Uterus (tissue), 2 donors: ENCODE data around the gene KLHL3.

Experiments used
- POLR2A ChIP-seq, 2 donors: fragments of 450-650 bp; IDR thresholded peaks; one replicate each; pipeline ENCODE4 v1.6.1; 2016; ENCODE audit warnings: antibody characterized with exemption in 2 of 2, mild to moderate bottlenecking in 1 of 2, moderate library complexity in 1 of 2
- TF ChIP-seq, protein P1 (sequence below), 4 experiments: fragments of 200-600 bp in 2 of 4; fragments of 450-650 bp in 2 of 4; sonication (generic) in 2 of 4; IDR thresholded peaks; one replicate each; pipeline ENCODE4 v1.5.1; 2016 to 2019; ENCODE audit warnings: antibody characterized with exemption in 4 of 4, mild to moderate bottlenecking in 2 of 4, moderate library complexity in 1 of 4

DNA sequence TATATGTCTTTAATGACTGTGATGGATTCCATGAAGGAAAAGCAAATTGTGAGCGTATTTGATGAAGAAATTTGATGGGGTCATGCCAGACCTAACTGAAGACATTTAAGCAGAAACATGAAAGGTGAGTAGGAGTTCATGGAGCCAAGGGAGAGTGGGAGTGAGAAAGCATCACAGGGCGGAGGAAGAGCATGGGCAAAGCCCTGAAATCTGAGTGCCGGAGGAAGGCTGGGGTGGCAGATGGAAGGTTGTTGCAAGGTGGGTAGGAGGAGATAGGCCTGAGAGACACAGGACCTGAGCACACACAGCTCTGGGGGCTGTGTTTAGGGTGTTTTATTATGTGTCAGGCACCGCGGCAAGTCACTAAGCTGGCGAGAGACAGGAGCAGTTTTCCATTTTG, 136.4 kb downstream of the KLHL3 start:
- TF ChIP-seq, protein P1, sequence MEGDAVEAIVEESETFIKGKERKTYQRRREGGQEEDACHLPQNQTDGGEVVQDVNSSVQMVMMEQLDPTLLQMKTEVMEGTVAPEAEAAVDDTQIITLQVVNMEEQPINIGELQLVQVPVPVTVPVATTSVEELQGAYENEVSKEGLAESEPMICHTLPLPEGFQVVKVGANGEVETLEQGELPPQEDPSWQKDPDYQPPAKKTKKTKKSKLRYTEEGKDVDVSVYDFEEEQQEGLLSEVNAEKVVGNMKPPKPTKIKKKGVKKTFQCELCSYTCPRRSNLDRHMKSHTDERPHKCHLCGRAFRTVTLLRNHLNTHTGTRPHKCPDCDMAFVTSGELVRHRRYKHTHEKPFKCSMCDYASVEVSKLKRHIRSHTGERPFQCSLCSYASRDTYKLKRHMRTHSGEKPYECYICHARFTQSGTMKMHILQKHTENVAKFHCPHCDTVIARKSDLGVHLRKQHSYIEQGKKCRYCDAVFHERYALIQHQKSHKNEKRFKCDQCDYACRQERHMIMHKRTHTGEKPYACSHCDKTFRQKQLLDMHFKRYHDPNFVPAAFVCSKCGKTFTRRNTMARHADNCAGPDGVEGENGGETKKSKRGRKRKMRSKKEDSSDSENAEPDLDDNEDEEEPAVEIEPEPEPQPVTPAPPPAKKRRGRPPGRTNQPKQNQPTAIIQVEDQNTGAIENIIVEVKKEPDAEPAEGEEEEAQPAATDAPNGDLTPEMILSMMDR (IDR thresholded peaks at IDR 0.05) = no peak
- no peak for TF ChIP-seq POLR2A (IDR thresholded peaks at IDR 0.05)
